Measurements from ENCODE around the gene ATG5.
"Not testable (repeated sequence)": the region's sequence is repeated elsewhere in the genome, so short reads cannot be mapped to it uniquely, and the experiment has no call there.

Gene ATG5

GRCh38 chr6:106253731-106254130 is 71.8 kb downstream of the ATG5 start:
- TF ChIP-seq TAF1 (IDR thresholded peaks at IDR 0.05; ENCODE audit: borderline replicate concordance, low read depth, low read length) (no peak), POLR2AphosphoS5 (IDR thresholded peaks at IDR 0.05; ENCODE audit: low read depth, low read length) (no peak), POLR2A (IDR thresholded peaks at IDR 0.05; ENCODE audit: low read depth, low read length) (no peak)
- DNase-seq (ENCODE audit: insufficient read length) (no peak), FAIRE-seq (no peak)

DNA sequence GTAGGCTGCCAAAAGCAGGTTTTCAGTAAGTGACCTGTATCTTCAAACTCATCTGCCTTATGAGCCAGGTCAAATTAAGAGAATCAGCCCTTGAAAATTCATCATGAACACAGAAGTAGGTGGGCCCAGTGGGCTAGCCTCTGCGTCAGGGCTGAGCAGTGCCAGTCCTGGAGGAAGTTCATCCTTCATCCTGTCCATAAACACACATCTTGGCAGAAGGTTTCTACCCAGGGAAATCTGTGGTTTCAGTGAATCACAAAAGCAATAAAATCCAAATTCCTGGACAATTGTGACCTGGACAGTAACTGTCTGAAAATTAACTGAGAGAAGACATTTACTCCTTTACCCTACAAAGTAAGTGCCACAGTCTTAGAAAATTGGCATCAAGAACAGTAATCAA is 72.4 kb downstream of the ATG5 start:
- TF ChIP-seq TAF1 (IDR thresholded peaks at IDR 0.05; ENCODE audit: borderline replicate concordance, low read depth, low read length) = no peak
- FAIRE-seq = no peak
- no peak for DNase-seq (ENCODE audit: insufficient read length)

- FAIRE-seq (no peak), DNase-seq (ENCODE audit: insufficient read length) (no peak)
- TF ChIP-seq POLR2AphosphoS5 (IDR thresholded peaks at IDR 0.05; ENCODE audit: low read depth, low read length) (no peak), TAF1 (IDR thresholded peaks at IDR 0.05; ENCODE audit: borderline replicate concordance, low read depth, low read length) (no peak), POLR2A (IDR thresholded peaks at IDR 0.05; ENCODE audit: low read depth, low read length) (no peak)
These were observed 72.9 kb downstream of the ATG5 start for GRCh38 chr6:106252687-106253086.

GRCh38 chr6:106251531-106252255 is 73.9 kb downstream of the ATG5 start:
- not testable (repeated sequence) for DNase-seq (ENCODE audit: insufficient read length); FAIRE-seq

- TF ChIP-seq POLR2A (IDR thresholded peaks at IDR 0.05; ENCODE audit: low read depth, low read length) (no peak), TAF1 (IDR thresholded peaks at IDR 0.05; ENCODE audit: borderline replicate concordance, low read depth, low read length) (no peak), POLR2AphosphoS5 (IDR thresholded peaks at IDR 0.05; ENCODE audit: low read depth, low read length) (no peak)
- FAIRE-seq = no peak
- DNase-seq (ENCODE audit: insufficient read length) = no peak
These were observed 74.6 kb downstream of the ATG5 start for GRCh38 chr6:106250953-106251352.

GRCh38 chr6:106249658-106250057 is 75.9 kb downstream of the ATG5 start:
- TF ChIP-seq POLR2A (IDR thresholded peaks at IDR 0.05; ENCODE audit: low read depth, low read length) (no peak), TAF1 (IDR thresholded peaks at IDR 0.05; ENCODE audit: borderline replicate concordance, low read depth, low read length) (no peak), POLR2AphosphoS5 (IDR thresholded peaks at IDR 0.05; ENCODE audit: low read depth, low read length) (no peak)
- FAIRE-seq (no peak), DNase-seq (ENCODE audit: insufficient read length) (no peak)

- DNase-seq (ENCODE audit: insufficient read length) = no peak
- peak; percentile 24 for FAIRE-seq
- TF ChIP-seq POLR2AphosphoS5 (IDR thresholded peaks at IDR 0.05; ENCODE audit: low read depth, low read length) (no peak), TAF1 (IDR thresholded peaks at IDR 0.05; ENCODE audit: borderline replicate concordance, low read depth, low read length) (no peak), POLR2A (IDR thresholded peaks at IDR 0.05; ENCODE audit: low read depth, low read length) (no peak)
These were observed 77.8 kb downstream of the ATG5 start for GRCh38 chr6:106247733-106248132.

- FAIRE-seq = no peak
- TF ChIP-seq POLR2A (IDR thresholded peaks at IDR 0.05; ENCODE audit: low read depth, low read length) = no peak
- TF ChIP-seq POLR2AphosphoS5 (IDR thresholded peaks at IDR 0.05; ENCODE audit: low read depth, low read length) = no peak
- no peak for TF ChIP-seq TAF1 (IDR thresholded peaks at IDR 0.05; ENCODE audit: borderline replicate concordance, low read depth, low read length)
- DNase-seq (ENCODE audit: insufficient read length) = no peak
These were observed 78.3 kb downstream of the ATG5 start for GRCh38 chr6:106247293-106247692.

DNA sequence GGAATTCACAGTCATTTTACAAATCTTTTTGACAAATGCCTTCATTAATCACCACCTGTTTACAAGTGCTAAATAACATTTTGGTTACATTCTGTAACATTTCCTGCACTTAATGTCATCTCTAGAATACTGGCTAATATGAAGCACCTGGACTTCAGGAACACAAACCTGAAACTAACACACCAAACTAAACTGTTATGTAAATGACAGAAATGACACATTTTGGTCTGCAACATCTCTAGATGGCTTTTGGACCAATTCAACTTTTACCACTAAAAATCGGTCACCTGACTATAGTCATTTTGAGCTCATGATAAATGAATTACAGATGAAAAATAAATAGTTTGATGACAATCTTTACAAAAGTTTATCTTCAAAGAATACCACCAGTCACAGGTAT is 80.6 kb downstream of the ATG5 start:
- FAIRE-seq = no peak
- TF ChIP-seq POLR2A (IDR thresholded peaks at IDR 0.05; ENCODE audit: low read depth, low read length) (no peak), POLR2AphosphoS5 (IDR thresholded peaks at IDR 0.05; ENCODE audit: low read depth, low read length) (no peak)
- no peak for DNase-seq (ENCODE audit: insufficient read length)

GRCh38 chr6:106244521-106244920 is 81.0 kb downstream of the ATG5 start:
- FAIRE-seq = peak; percentile 14
- TF ChIP-seq TAF1 (IDR thresholded peaks at IDR 0.05; ENCODE audit: borderline replicate concordance, low read depth, low read length) (no peak), POLR2AphosphoS5 (IDR thresholded peaks at IDR 0.05; ENCODE audit: low read depth, low read length) (no peak), POLR2A (IDR thresholded peaks at IDR 0.05; ENCODE audit: low read depth, low read length) (no peak)
- DNase-seq (ENCODE audit: insufficient read length) = no peak

DNA sequence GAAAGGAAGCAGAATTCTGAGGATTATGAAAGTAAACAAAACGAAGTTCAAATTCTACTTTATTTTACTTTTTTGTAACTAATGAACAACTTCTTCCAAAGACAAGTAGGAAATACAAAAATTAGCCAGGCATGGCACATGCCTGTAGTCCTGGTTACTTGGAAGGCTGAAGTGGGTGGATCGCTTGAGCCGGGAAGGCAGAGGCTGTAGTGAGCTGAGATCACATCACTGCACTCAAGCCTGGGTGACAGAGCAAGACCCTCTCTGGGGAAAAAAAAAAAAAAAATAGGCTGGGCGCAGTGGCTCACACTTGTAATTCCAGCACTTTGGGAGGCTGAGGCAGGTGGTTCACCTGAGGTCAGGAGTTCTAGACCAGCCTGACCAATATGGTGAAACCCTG is 82.3 kb downstream of the ATG5 start:
- FAIRE-seq (no peak), DNase-seq (ENCODE audit: insufficient read length) (no peak)
- TF ChIP-seq POLR2A (IDR thresholded peaks at IDR 0.05; ENCODE audit: low read depth, low read length) (no peak), POLR2AphosphoS5 (IDR thresholded peaks at IDR 0.05; ENCODE audit: low read depth, low read length) (no peak), TAF1 (IDR thresholded peaks at IDR 0.05; ENCODE audit: borderline replicate concordance, low read depth, low read length) (no peak)

- FAIRE-seq = no peak
- DNase-seq (ENCODE audit: insufficient read length) = no peak
- TF ChIP-seq POLR2A (IDR thresholded peaks at IDR 0.05; ENCODE audit: low read depth, low read length) = no peak
- TF ChIP-seq TAF1 (IDR thresholded peaks at IDR 0.05; ENCODE audit: borderline replicate concordance, low read depth, low read length) = no peak
- TF ChIP-seq POLR2AphosphoS5 (IDR thresholded peaks at IDR 0.05; ENCODE audit: low read depth, low read length) = no peak
These were observed 84.1 kb downstream of the ATG5 start for GRCh38 chr6:106241498-106241897.

GRCh38 chr6:106237286-106237685 is 88.3 kb downstream of the ATG5 start:
- DNase-seq (ENCODE audit: insufficient read length) (no peak), FAIRE-seq (no peak)
- TF ChIP-seq POLR2A (IDR thresholded peaks at IDR 0.05; ENCODE audit: low read depth, low read length) = no peak
- TF ChIP-seq TAF1 (IDR thresholded peaks at IDR 0.05; ENCODE audit: borderline replicate concordance, low read depth, low read length) = no peak
- no peak for TF ChIP-seq POLR2AphosphoS5 (IDR thresholded peaks at IDR 0.05; ENCODE audit: low read depth, low read length)

GRCh38 chr6:106229876-106230445 is 95.6 kb downstream of the ATG5 start:
- DNase-seq (ENCODE audit: insufficient read length); FAIRE-seq: not testable (repeated sequence)

Measured in GM12892 (cell line).